Kidney (tissue), 14 donors: Measurements from ENCODE around the gene ALOX12B. TPM values are rescaled to one million over a fixed set of nuclear protein-coding genes. Genes with fewer than 3 reads are reported as not detected.
A peak's percentile ranks its signal among the peaks of the same experiment; 100 is the strongest.
"Not testable (repeated sequence)": the region's sequence is repeated elsewhere in the genome, so short reads cannot be mapped to it uniquely, and the experiment has no call there.

Experiments
- DNase-seq, 5 donors: peaks; one replicate each; pipeline ENCODE4 v3.0.0-alpha.2; 2013 to 2020
- FAIRE-seq: peaks from 2 replicates; lab custom pipeline; 2012; peaks lifted over from hg19 to GRCh38; lab: Jason Lieb, UNC
- H3K27ac ChIP-seq, 2 donors: one replicate each; pipeline ENCODE4 v1.7.0; 2013; ENCODE audit warnings: low read depth in 2 of 2, low read length in 2 of 2, inconsistent platforms in 1 of 2
- H3K27me3 ChIP-seq: one replicate; pipeline ENCODE4 v1.7.1; 2013; ENCODE audit warnings: low read length, inconsistent platforms; ENCODE audit not compliant: control insufficient read depth, insufficient read depth
- H3K36me3 ChIP-seq, 3 donors: one replicate each; pipeline versions ENCODE4 v1.7.0 to v1.7.1; 2013; ENCODE audit warnings: low read length in 3 of 3, control low read depth in 1 of 3, inconsistent platforms in 1 of 3; ENCODE audit not compliant: insufficient read depth in 3 of 3, control insufficient read depth in 2 of 3
- H3K4me1 ChIP-seq, 3 donors: one replicate each; pipeline versions ENCODE4 v1.7.0 to v1.7.1; 2013; ENCODE audit warnings: low read length in 3 of 3, inconsistent platforms in 1 of 3, low read depth in 1 of 3; ENCODE audit not compliant: control insufficient read depth in 2 of 3, insufficient read depth in 2 of 3
- H3K4me3 ChIP-seq, 3 donors: one replicate each; pipeline versions ENCODE4 v1.7.0 to v1.8.1; 2013; ENCODE audit warnings: low read length in 3 of 3, control low read depth in 1 of 3, inconsistent platforms in 1 of 3
- H3K9ac ChIP-seq, 3 donors: one replicate each; pipeline versions ENCODE4 v1.7.0 to v1.7.1; 2013; ENCODE audit warnings: low read length in 3 of 3, control low read depth in 1 of 3, inconsistent platforms in 1 of 3
- H3K9me3 ChIP-seq, 3 donors: one replicate each; pipeline versions ENCODE4 v1.7.0 to v1.7.1; 2013; ENCODE audit warnings: low read length in 3 of 3, control low read depth in 1 of 3, inconsistent platforms in 1 of 3; ENCODE audit not compliant: control insufficient read depth in 2 of 3, insufficient read depth in 1 of 3
- intact Hi-C: fragments of 100-400 bp; cut with DNase I; formaldehyde crosslinking; loops from one replicate; pipeline ENCODE4 v1.11.1; 2022
- polyA plus RNA-seq: library from polyadenylated mRNA; stranded (reverse); fragments of 350-450 nt; fragmentation: Illumina TruSeq; extraction: RNeasy Lipid Tissue Mini Kit (QIAGEN cat#74804); gene quantifications from one replicate; pipeline ENCODE4 v1.2.3, GENCODE V29; 2014; ENCODE audit warnings: low read depth, low replicate concordance; ENCODE audit not compliant: insufficient read depth
- total RNA-seq: library from RNA; stranded (reverse); fragmentation: NEBNext Ultra II Directional; extraction: Animal tissue kit (Norgen Biotek cat#: 25700); gene quantifications from one replicate; pipeline ENCODE4 v1.2.1, GENCODE V29; 2021
- TF ChIP-seq, protein P1 (sequence below): IDR thresholded peaks from 3 replicates; pipeline ENCODE4 v1.5.1; 2012; ENCODE audit warnings: mild to moderate bottlenecking, moderate library complexity, borderline replicate concordance; ENCODE audit not compliant: insufficient read depth; ENCODE audit errors: extremely low read depth
- donor health status: control.
- donor health status: control.
- donor health status: control.
- donor health status: control.
- donor health status: control.
- donor health status: DM: yes; HTN: yes; CAD: no.
- donor health status: Normal renal cell carcinoma (clear cell type).

The ALOX12B gene
- total and polyA plus RNA-seq, 2 donors from 2014 or later = not detected

GRCh38 chr17:8080208-8080798 lies 7.2 kb downstream of the ALOX12B start:
- FAIRE-seq (no peak), DNase-seq (no peak)
- Histone ChIP-seq H3K4me1 (peaks cover 0 to 7% (median 0%) of the 10 kb centered on the region in 3 donors), H3K27me3 (peaks cover 11% of the 10 kb centered on the region), H3K9ac (peak overlapping the region in 1 of 3 donors; percentile 55), H3K9me3 (no peaks in the 10 kb centered on the region), H3K36me3 (no peaks in the 10 kb centered on the region), H3K4me3 (peak overlapping the region in 1 of 3 donors; percentile 61), H3K27ac (no peak overlapping the region)
- TF ChIP-seq, protein P1, sequence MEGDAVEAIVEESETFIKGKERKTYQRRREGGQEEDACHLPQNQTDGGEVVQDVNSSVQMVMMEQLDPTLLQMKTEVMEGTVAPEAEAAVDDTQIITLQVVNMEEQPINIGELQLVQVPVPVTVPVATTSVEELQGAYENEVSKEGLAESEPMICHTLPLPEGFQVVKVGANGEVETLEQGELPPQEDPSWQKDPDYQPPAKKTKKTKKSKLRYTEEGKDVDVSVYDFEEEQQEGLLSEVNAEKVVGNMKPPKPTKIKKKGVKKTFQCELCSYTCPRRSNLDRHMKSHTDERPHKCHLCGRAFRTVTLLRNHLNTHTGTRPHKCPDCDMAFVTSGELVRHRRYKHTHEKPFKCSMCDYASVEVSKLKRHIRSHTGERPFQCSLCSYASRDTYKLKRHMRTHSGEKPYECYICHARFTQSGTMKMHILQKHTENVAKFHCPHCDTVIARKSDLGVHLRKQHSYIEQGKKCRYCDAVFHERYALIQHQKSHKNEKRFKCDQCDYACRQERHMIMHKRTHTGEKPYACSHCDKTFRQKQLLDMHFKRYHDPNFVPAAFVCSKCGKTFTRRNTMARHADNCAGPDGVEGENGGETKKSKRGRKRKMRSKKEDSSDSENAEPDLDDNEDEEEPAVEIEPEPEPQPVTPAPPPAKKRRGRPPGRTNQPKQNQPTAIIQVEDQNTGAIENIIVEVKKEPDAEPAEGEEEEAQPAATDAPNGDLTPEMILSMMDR = no peak
- intact Hi-C loops = no loop called here

DNA sequence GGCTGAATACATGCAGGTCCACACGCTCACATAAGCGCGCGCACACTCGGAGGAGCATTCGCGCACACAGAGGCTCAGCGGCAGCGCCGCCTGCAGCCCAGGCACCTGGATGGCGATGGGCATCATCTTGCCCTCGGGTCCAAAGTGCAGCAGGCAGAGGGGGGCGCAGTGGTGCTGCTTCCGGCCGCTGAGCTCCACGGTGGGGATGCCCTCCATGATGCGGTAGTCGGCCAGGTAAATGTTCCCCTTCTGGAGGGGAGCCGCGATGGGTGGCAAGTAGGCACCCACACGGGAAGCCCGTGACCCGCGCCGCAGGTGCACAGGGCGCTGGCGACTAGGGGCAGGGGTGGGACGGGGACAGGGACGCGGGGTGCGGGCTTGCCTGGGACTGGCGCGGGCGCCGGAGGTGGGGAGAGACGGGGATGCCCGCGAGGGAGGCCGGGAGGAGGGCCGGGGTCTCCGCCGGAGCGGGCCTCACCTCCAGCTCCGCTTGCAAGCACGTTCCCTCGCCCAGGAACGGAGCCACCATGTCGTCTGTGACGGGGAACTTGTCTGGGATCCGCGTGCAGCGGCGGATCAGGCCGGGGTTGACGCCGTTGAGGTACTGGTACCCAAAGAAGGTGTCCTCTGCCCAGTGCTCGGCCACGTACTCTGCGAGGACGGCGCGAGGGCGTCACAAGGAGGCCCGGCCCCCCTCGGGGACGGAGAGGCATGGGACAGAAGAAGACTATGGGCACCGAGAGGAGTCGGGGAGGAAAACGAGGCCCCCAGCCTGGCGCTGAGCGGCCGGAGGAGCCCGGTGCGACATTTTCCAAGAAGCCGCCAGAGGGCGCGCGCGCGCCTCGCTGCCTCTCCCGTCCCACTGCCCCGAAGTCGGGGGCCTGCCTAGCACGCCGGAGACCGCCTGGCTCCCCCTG lies 8.0 kb downstream of the ALOX12B start:
- TF ChIP-seq, protein P1 = peak; percentile 72
- Histone ChIP-seq H3K36me3 (no peaks in the 10 kb centered on the region), H3K4me3 (peak overlapping the region; percentile 23 to 61 (median 26)), H3K9me3 (no peaks in the 10 kb centered on the region), H3K27me3 (peaks cover 14% of the 10 kb centered on the region), H3K9ac (peak overlapping the region in 1 of 3 donors; percentile 55), H3K4me1 (peaks cover 0 to 7% (median 0%) of the 10 kb centered on the region in 3 donors), H3K27ac (no peak overlapping the region)
- intact Hi-C loops = no loop called here
- no peak for FAIRE-seq
- DNase-seq = peak; percentile 80 to 88 (median 87)

GRCh38 chr17:8077939-8078338 lies 9.6 kb downstream of the ALOX12B start:
- Histone ChIP-seq H3K4me1 (peaks cover 0 to 16% (median 0%) of the 10 kb centered on the region in 3 donors), H3K27me3 (peaks cover 29% of the 10 kb centered on the region)
- H3K27ac ChIP-seq, H3K9me3 ChIP-seq, H3K4me3 ChIP-seq, intact Hi-C loops, H3K36me3 ChIP-seq, H3K9ac ChIP-seq, DNase-seq, FAIRE-seq: not testable (repeated sequence)
